ENCODE measurements around the gene CSRP1. TPM values are rescaled to one million over a fixed set of nuclear protein-coding genes. Genes with fewer than 3 reads are reported as not detected.

Gene CSRP1
- total RNA-seq, 4 donors from 2014 or later: 285 to 835 (median 454) TPM

DNA sequence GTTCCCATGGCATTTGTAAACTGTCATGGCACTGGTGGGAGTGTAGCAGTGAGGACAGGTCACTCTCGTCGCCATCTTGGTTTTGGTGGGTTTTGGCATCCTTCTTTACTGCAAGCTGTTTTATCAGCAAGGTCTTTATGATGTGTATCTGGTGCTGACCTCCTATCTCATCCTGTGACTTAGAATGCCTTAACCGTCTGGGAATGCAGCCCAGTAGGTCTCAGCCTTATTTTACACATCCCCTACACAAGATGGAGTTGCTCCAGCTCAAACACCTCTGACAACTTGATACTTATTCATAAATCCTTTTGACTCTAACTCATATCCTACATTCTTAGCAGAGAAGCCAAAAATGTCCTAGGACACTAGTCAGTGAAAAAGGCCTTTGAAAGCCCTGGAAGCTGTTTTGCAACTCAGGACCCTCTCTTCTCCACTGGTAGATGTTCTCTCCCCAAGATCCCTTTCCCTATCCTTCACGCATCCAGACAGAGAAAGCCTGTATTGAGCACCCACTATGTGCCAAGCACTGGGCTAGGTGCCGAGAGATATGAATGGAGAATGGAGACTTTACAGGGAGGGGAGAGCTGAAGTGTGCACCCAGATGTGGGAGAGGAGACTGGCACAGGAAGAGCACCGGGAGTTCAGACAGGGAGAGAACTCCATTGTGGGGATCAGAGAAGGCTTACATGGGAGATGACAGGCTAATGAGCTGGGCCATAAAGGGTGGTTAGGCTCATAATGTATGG is 6.7 kb upstream of the CSRP1 start:
- no peak for DNase-seq
- TF ChIP-seq POLR2A (IDR thresholded peaks at IDR 0.05): no peak
- TF ChIP-seq, protein P1, sequence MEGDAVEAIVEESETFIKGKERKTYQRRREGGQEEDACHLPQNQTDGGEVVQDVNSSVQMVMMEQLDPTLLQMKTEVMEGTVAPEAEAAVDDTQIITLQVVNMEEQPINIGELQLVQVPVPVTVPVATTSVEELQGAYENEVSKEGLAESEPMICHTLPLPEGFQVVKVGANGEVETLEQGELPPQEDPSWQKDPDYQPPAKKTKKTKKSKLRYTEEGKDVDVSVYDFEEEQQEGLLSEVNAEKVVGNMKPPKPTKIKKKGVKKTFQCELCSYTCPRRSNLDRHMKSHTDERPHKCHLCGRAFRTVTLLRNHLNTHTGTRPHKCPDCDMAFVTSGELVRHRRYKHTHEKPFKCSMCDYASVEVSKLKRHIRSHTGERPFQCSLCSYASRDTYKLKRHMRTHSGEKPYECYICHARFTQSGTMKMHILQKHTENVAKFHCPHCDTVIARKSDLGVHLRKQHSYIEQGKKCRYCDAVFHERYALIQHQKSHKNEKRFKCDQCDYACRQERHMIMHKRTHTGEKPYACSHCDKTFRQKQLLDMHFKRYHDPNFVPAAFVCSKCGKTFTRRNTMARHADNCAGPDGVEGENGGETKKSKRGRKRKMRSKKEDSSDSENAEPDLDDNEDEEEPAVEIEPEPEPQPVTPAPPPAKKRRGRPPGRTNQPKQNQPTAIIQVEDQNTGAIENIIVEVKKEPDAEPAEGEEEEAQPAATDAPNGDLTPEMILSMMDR (IDR thresholded peaks at IDR 0.05): no peak
- H3K4me3 ChIP-seq (replicated peaks in 1 of 3): no peak overlapping the region
- H3K27me3 ChIP-seq: no peaks in the 10 kb centered on the region
- H3K9me3 ChIP-seq: no peaks in the 10 kb centered on the region
- WGBS, 2 donors: 92 to 95% methylated on average over 6 of the region's 6 CpGs
- no peaks in the 10 kb centered on the region for H3K36me3 ChIP-seq
- H3K27ac ChIP-seq: peak overlapping the region in 2 of 3 donors; percentile 82 to 84
- intact Hi-C loops (cut with DNase I): loop anchor here (5.0 kb wide), 1 partner anchor 61 kb away; no protein-coding TSS in a partner anchor
- peaks cover 20 to 25% of the 10 kb centered on the region in 2 donors for H3K4me1 ChIP-seq

- no peaks in the 10 kb centered on the region for H3K9me3 ChIP-seq
- WGBS, 2 donors: 2 to 22% methylated on average over 6 of the region's 6 CpGs
- H3K27ac ChIP-seq: peak overlapping the region; percentile 82 to 97 (median 84)
- intact Hi-C loops (cut with DNase I): loop anchor here (1.0 to 5.0 kb wide), 2 partner anchors 30 to 60 kb away; no protein-coding TSS in a partner anchor
- peaks cover 30 to 41% of the 10 kb centered on the region in 2 donors for H3K4me1 ChIP-seq
- H3K36me3 ChIP-seq: no peaks in the 10 kb centered on the region
- H3K4me3 ChIP-seq (replicated peaks in 1 of 3): no peak overlapping the region
- TF ChIP-seq, protein P1 (IDR thresholded peaks at IDR 0.05): peak in 1 of 6 experiments; percentile 3
- TF ChIP-seq POLR2A (IDR thresholded peaks at IDR 0.05): peak in 1 of 2 donors; percentile 81
- peak; percentile 87 to 89 for DNase-seq
- no peaks in the 10 kb centered on the region for H3K27me3 ChIP-seq
Observed at GRCh38 chr1:201511941-201512539, 5.1 kb upstream of the CSRP1 start.

- no peak for DNase-seq
- intact Hi-C loops (cut with DNase I): loop anchor here (5.0 kb wide), 1 partner anchor 59 kb away; no protein-coding TSS in a partner anchor
- Histone ChIP-seq H3K36me3 (no peaks in the 10 kb centered on the region), H3K4me3 (replicated peaks in 1 of 3) (no peak overlapping the region), H3K4me1 (peaks cover 31 to 41% of the 10 kb centered on the region in 2 donors), H3K27me3 (no peaks in the 10 kb centered on the region), H3K9me3 (no peaks in the 10 kb centered on the region), H3K27ac (peak overlapping the region; percentile 82 to 97 (median 84))
- WGBS, 2 donors: 56 to 61% methylated on average over 6 of the region's 6 CpGs
- TF ChIP-seq POLR2A (IDR thresholded peaks at IDR 0.05): no peak
- TF ChIP-seq, protein P1 (IDR thresholded peaks at IDR 0.05): no peak
Observed at GRCh38 chr1:201511396-201511940, 4.5 kb upstream of the CSRP1 start.

- no peak for TF ChIP-seq POLR2A (IDR thresholded peaks at IDR 0.05)
- TF ChIP-seq, protein P1 (IDR thresholded peaks at IDR 0.05): no peak
- Histone ChIP-seq H3K4me1 (peaks cover 38 to 47% of the 10 kb centered on the region in 2 donors), H3K4me3 (replicated peaks in 1 of 3) (no peak overlapping the region), H3K36me3 (no peaks in the 10 kb centered on the region), H3K27ac (peak overlapping the region in 2 of 3 donors; percentile 82 to 84), H3K9me3 (no peaks in the 10 kb centered on the region), H3K27me3 (no peaks in the 10 kb centered on the region)
- intact Hi-C loops (cut with DNase I): loop anchor here (5.0 kb wide), 1 partner anchor 58 kb away; no protein-coding TSS in a partner anchor
- 96 to 98% methylated on average over 1 of the region's 1 CpG for WGBS, 2 donors
- no peak for DNase-seq
Observed at GRCh38 chr1:201510734-201511133, 3.8 kb upstream of the CSRP1 start.
